ENCODE results near the gene APEX1.
"Not testable (repeated sequence)": the region's sequence is repeated elsewhere in the genome, so short reads cannot be mapped to it uniquely, and the experiment has no call there.

The APEX1 gene

GRCh38 chr14:20478894-20479293, 23.9 kb downstream of the APEX1 start:
- no peak for DNase-seq

- no peak for DNase-seq
Observed at GRCh38 chr14:20482382-20482781, 27.4 kb downstream of the APEX1 start.

GRCh38 chr14:20485900-20486299, 30.9 kb downstream of the APEX1 start:
- DNase-seq, result no peak

GRCh38 chr14:20486684-20487395, 31.8 kb downstream of the APEX1 start:
- DNase-seq, result no peak

GRCh38 chr14:20487396-20487725, 32.3 kb downstream of the APEX1 start:
- no peak for DNase-seq

- no peak for DNase-seq
Observed at GRCh38 chr14:20489093-20489994, 34.3 kb downstream of the APEX1 start.

- DNase-seq, result no peak
Observed at GRCh38 chr14:20490563-20490962, 35.5 kb downstream of the APEX1 start.

- DNase-seq, result no peak
Observed at GRCh38 chr14:20492486-20492885, 37.5 kb downstream of the APEX1 start.

GRCh38 chr14:20493634-20494033, 38.6 kb downstream of the APEX1 start:
- DNase-seq, result no peak

GRCh38 chr14:20494935-20495766, 40.1 kb downstream of the APEX1 start:
- no peak for DNase-seq

GRCh38 chr14:20498622-20499021, 43.6 kb downstream of the APEX1 start:
- no peak for DNase-seq

- no peak for DNase-seq
Observed at GRCh38 chr14:20499108-20499507, 44.1 kb downstream of the APEX1 start.

GRCh38 chr14:20499881-20500280, 44.9 kb downstream of the APEX1 start:
- no peak for DNase-seq

GRCh38 chr14:20501346-20501745, 46.3 kb downstream of the APEX1 start:
- no peak for DNase-seq

GRCh38 chr14:20503898-20504297, 48.9 kb downstream of the APEX1 start:
- DNase-seq, result no peak

- not testable (repeated sequence) for DNase-seq
Observed at GRCh38 chr14:20506276-20506675, 51.2 kb downstream of the APEX1 start.

- not testable (repeated sequence) for DNase-seq
Observed at GRCh38 chr14:20506752-20507151, 51.7 kb downstream of the APEX1 start.
